Thymus (tissue), 11 donors: ENCODE results near the gene PRUNE2. TPM values are rescaled to one million over a fixed set of nuclear protein-coding genes. Genes with fewer than 3 reads are reported as not detected.

ENCODE experiments used
- DNase-seq, 9 donors: peaks; one replicate each; pipeline ENCODE4 v3.0.0-alpha.2; 2013; ENCODE audit warnings: low spot score in 9 of 9, low read depth in 6 of 9, missing footprints in 1 of 9
- H3K27ac ChIP-seq, 2 donors: one replicate each; pipeline ENCODE4 v1.5.1; 2013; ENCODE audit warnings: control low read depth in 1 of 2, low read depth in 1 of 2, low read length in 1 of 2, mild to moderate bottlenecking in 1 of 2, moderate library complexity in 1 of 2
- H3K27me3 ChIP-seq, 2 donors: one replicate each; pipeline ENCODE4 v1.5.1; 2013; ENCODE audit warnings: low read length in 1 of 2; ENCODE audit not compliant: control insufficient read depth in 2 of 2, insufficient read depth in 1 of 2
- H3K36me3 ChIP-seq, 2 donors: one replicate each; pipeline ENCODE4 v1.5.1; 2013; ENCODE audit warnings: low read length in 1 of 2, mild to moderate bottlenecking in 1 of 2, moderate library complexity in 1 of 2; ENCODE audit not compliant: control insufficient read depth in 2 of 2, insufficient read depth in 2 of 2
- H3K4me1 ChIP-seq, 2 donors: one replicate each; pipeline ENCODE4 v1.5.1; 2013; ENCODE audit warnings: low read length in 2 of 2; ENCODE audit not compliant: control insufficient read depth in 2 of 2, insufficient read depth in 2 of 2
- H3K4me3 ChIP-seq, 2 donors: one replicate each; pipeline ENCODE4 v1.5.1; 2013; ENCODE audit warnings: low read length in 2 of 2, control low read depth in 1 of 2, mild to moderate bottlenecking in 1 of 2
- H3K9me3 ChIP-seq, 2 donors: one replicate each; pipeline ENCODE4 v1.5.1; 2013; ENCODE audit warnings: low read length in 1 of 2, mild to moderate bottlenecking in 1 of 2; ENCODE audit not compliant: control insufficient read depth in 2 of 2, insufficient read depth in 1 of 2
- WGBS: extraction: QIAGEN DNeasy Blood & Tissue Kit; methylation state at CpG from one replicate; pipeline ENCODE4 v1.1.7; 2013; 5-methylcytosine and 5-hydroxymethylcytosine counted together
- polyA plus RNA-seq: library from polyadenylated mRNA; stranded (reverse); fragments of 200-250 nt; gene quantifications from one replicate; pipeline ENCODE4 v1.2.3, GENCODE V29; 2013
- total RNA-seq: library from RNA; stranded (reverse); fragments of 120-200 nt; gene quantifications from one replicate; pipeline ENCODE4 v1.2.4, GENCODE V29; 2013
- donor health status: healthy.

The PRUNE2 gene
- total and polyA plus RNA-seq, 2 donors = 2.0 to 3.4 TPM

GRCh38 chr9:76895186-76895585 lies 10.7 kb downstream of the PRUNE2 start:
- DNase-seq = no peak
- WGBS = 73% methylated on average over 6 of the region's 6 CpGs
- H3K27ac ChIP-seq = no peak overlapping the region

GRCh38 chr9:76894198-76894597 lies 11.7 kb downstream of the PRUNE2 start:
- Histone ChIP-seq H3K4me3 (no peak overlapping the region), H3K27ac (no peak overlapping the region), H3K27me3 (peaks cover 0 to 2% of the 10 kb centered on the region in 2 donors), H3K4me1 (no peaks in the 10 kb centered on the region), H3K36me3 (no peaks in the 10 kb centered on the region), H3K9me3 (no peaks in the 10 kb centered on the region)
- 80% methylated on average over 5 of the region's 5 CpGs for WGBS
- no peak for DNase-seq

More at GRCh38 chr9:76895186-76895585, 10.7 kb downstream of the PRUNE2 start:
- H3K4me1 ChIP-seq = no peaks in the 10 kb centered on the region
- no peaks in the 10 kb centered on the region for H3K9me3 ChIP-seq
- peaks cover 0 to 2% of the 10 kb centered on the region in 2 donors for H3K27me3 ChIP-seq
- H3K4me3 ChIP-seq = no peak overlapping the region
- no peaks in the 10 kb centered on the region for H3K36me3 ChIP-seq

- H3K36me3 ChIP-seq = no peaks in the 10 kb centered on the region
- no peak overlapping the region for H3K27ac ChIP-seq
- 85% methylated on average over 4 of the region's 4 CpGs for WGBS
- H3K4me3 ChIP-seq = no peak overlapping the region
- DNase-seq = no peak
- peaks cover 0 to 2% of the 10 kb centered on the region in 2 donors for H3K27me3 ChIP-seq
- no peaks in the 10 kb centered on the region for H3K9me3 ChIP-seq
- no peaks in the 10 kb centered on the region for H3K4me1 ChIP-seq
Observed at GRCh38 chr9:76893395-76893932, 12.4 kb downstream of the PRUNE2 start.

GRCh38 chr9:76891874-76892273 lies 14.0 kb downstream of the PRUNE2 start:
- 91% methylated on average over 5 of the region's 5 CpGs for WGBS
- Histone ChIP-seq H3K27ac (no peak overlapping the region), H3K4me1 (no peaks in the 10 kb centered on the region), H3K27me3 (no peaks in the 10 kb centered on the region), H3K4me3 (no peak overlapping the region), H3K36me3 (no peaks in the 10 kb centered on the region), H3K9me3 (no peaks in the 10 kb centered on the region)
- DNase-seq = no peak

- Histone ChIP-seq H3K9me3 (no peaks in the 10 kb centered on the region), H3K27me3 (no peaks in the 10 kb centered on the region), H3K36me3 (no peaks in the 10 kb centered on the region), H3K4me3 (no peak overlapping the region), H3K4me1 (no peaks in the 10 kb centered on the region), H3K27ac (no peak overlapping the region)
- WGBS = 92% methylated on average over 5 of the region's 5 CpGs
- no peak for DNase-seq
Observed at GRCh38 chr9:76891279-76891678, 14.6 kb downstream of the PRUNE2 start.

- Histone ChIP-seq H3K4me3 (no peak overlapping the region), H3K4me1 (no peaks in the 10 kb centered on the region), H3K27me3 (no peaks in the 10 kb centered on the region), H3K36me3 (no peaks in the 10 kb centered on the region), H3K27ac (no peak overlapping the region), H3K9me3 (no peaks in the 10 kb centered on the region)
- 91% methylated on average over 7 of the region's 7 CpGs for WGBS
- no peak for DNase-seq
Observed at GRCh38 chr9:76887951-76888350, 18.0 kb downstream of the PRUNE2 start.

- Histone ChIP-seq H3K27me3 (no peaks in the 10 kb centered on the region), H3K4me1 (no peaks in the 10 kb centered on the region), H3K27ac (no peak overlapping the region), H3K9me3 (no peaks in the 10 kb centered on the region), H3K36me3 (no peaks in the 10 kb centered on the region), H3K4me3 (no peak overlapping the region)
- no peak for DNase-seq
- WGBS = 87% methylated on average over 5 of the region's 5 CpGs
Observed at GRCh38 chr9:76887003-76887821, 18.7 kb downstream of the PRUNE2 start.

- Histone ChIP-seq H3K4me3 (no peak overlapping the region), H3K36me3 (no peaks in the 10 kb centered on the region), H3K4me1 (no peaks in the 10 kb centered on the region), H3K27ac (no peak overlapping the region), H3K9me3 (no peaks in the 10 kb centered on the region), H3K27me3 (no peaks in the 10 kb centered on the region)
- DNase-seq = no peak
- 93% methylated on average over 3 of the region's 3 CpGs for WGBS
Observed at GRCh38 chr9:76886318-76886717, 19.6 kb downstream of the PRUNE2 start.

GRCh38 chr9:76884823-76885222 lies 21.1 kb downstream of the PRUNE2 start:
- 93% methylated on average over 1 of the region's 1 CpG for WGBS
- no peak overlapping the region for H3K4me3 ChIP-seq
- H3K36me3 ChIP-seq = no peaks in the 10 kb centered on the region
- no peaks in the 10 kb centered on the region for H3K4me1 ChIP-seq
- H3K27ac ChIP-seq = no peak overlapping the region
- no peaks in the 10 kb centered on the region for H3K27me3 ChIP-seq
- DNase-seq = no peak
- no peaks in the 10 kb centered on the region for H3K9me3 ChIP-seq
